Activated T-cell treated with anti-CD3 and anti-CD28 coated beads, Interleukin-2, amount 50 U/mL, for 4 hours (primary cell): ENCODE results near the gene ALDH3A2. TPM values are rescaled to one million over a fixed set of nuclear protein-coding genes. Genes with fewer than 3 reads are reported as not detected.
"Not testable (repeated sequence)": the region's sequence is repeated elsewhere in the genome, so short reads cannot be mapped to it uniquely, and the experiment has no call there.

ENCODE experiments used
- ATAC-seq, 2 donors: fragments of 200-7000 bp; cut with Tn5 transposase; one replicate each; pipeline ENCODE4 v1.10.0; 2021
- DNase-seq: peaks from one replicate; pipeline ENCODE4 v3.0.0-alpha.2; 2020
- H3K27me3 Mint-ChIP-seq: one replicate; pipeline ENCODE4 v1.8.0; 2021; ENCODE audit warnings: low read depth, mixed read lengths
- H3K36me3 Mint-ChIP-seq: one replicate; pipeline ENCODE4 v1.8.0; 2022; ENCODE audit warnings: mixed read lengths; ENCODE audit not compliant: insufficient read depth
- H3K4me1 Mint-ChIP-seq: one replicate; pipeline ENCODE4 v1.8.0; 2021; ENCODE audit warnings: low read depth, mixed read lengths
- H3K4me3 Mint-ChIP-seq: one replicate; pipeline ENCODE4 v1.8.0; 2021; ENCODE audit warnings: mild to moderate bottlenecking, moderate library complexity, mixed read lengths
- H3K9me3 Mint-ChIP-seq: one replicate; pipeline ENCODE4 v1.8.0; 2021; ENCODE audit warnings: mixed read lengths
- total RNA-seq, 3 donors: library from RNA; stranded (reverse); gene quantifications; one replicate each; pipeline ENCODE4 v1.2.1, GENCODE V29; 2021

Gene ALDH3A2
- total RNA-seq, 3 donors from 2014 or later, result 19.1 to 22.1 (median 19.5) TPM

- no peaks in the 10 kb centered on the region for H3K4me1 Mint-ChIP-seq
Observed at GRCh38 chr17:19659366-19660177, 11.0 kb downstream of the ALDH3A2 start.

DNA sequence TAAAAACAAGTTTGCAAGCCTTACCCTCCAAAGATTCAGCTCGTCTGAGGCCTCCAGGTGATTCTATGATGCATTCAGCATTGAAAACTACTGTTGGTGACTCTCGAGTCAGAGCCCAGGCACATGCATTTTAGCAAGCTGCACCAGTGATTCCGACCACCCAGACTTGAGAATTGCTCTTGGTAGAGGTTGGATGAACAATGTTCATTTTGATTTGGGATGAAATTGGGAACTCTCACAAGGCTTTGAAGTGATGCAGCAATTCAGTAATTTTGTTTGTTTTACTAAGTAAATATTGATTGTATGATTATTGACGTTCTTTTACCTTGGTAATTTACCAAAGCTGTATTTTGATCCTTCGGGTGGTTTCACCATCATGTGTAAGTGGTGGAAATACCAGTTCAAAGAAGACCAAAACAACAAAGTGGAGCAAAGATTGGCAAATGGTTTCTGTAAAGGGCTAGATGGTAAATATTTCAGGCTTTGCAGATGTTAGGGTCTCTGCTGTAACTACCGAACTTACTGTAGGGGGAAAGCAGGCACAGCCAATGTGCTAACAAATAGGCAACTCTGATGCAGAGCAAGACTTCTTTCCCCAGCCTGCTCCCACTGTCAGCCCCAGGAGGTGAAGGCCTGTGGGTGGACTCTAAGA, 11.8 kb downstream of the ALDH3A2 start:
- no peak overlapping the region for H3K4me3 Mint-ChIP-seq
- DNase-seq (no peak), ATAC-seq (no peak)
- H3K9me3 Mint-ChIP-seq, result no peaks in the 10 kb centered on the region
- H3K36me3 Mint-ChIP-seq, result peaks cover 35% of the 10 kb centered on the region
- H3K4me1 Mint-ChIP-seq, result no peaks in the 10 kb centered on the region
- no peaks in the 10 kb centered on the region for H3K27me3 Mint-ChIP-seq

More at GRCh38 chr17:19659366-19660177, 11.0 kb downstream of the ALDH3A2 start:
- ATAC-seq (no peak), DNase-seq (no peak)
- peaks cover 41% of the 10 kb centered on the region for H3K36me3 Mint-ChIP-seq
- H3K4me3 Mint-ChIP-seq, result no peak overlapping the region
- H3K27me3 Mint-ChIP-seq, result no peaks in the 10 kb centered on the region
- no peaks in the 10 kb centered on the region for H3K9me3 Mint-ChIP-seq

GRCh38 chr17:19661121-19661520, 12.6 kb downstream of the ALDH3A2 start:
- H3K27me3 Mint-ChIP-seq, result no peaks in the 10 kb centered on the region
- DNase-seq, result no peak
- no peaks in the 10 kb centered on the region for H3K4me1 Mint-ChIP-seq
- no peak overlapping the region for H3K4me3 Mint-ChIP-seq
- no peak for ATAC-seq
- peaks cover 29% of the 10 kb centered on the region for H3K36me3 Mint-ChIP-seq
- no peaks in the 10 kb centered on the region for H3K9me3 Mint-ChIP-seq

DNA sequence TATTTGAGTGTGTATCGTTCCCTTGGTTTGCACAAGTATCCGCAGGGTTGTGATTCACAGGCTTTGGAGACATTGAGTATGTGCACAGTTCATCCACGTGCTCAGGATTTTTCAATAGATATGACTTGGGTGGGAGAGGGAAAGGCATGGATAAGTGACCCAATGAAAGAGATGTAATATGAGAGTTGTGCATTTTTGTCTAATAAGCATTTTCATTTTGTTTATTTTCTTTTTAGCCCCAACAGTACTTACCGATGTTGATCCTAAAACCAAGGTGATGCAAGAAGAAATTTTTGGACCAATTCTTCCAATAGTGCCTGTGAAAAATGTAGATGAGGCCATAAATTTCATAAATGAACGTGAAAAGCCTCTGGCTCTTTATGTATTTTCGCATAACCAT, 14.5 kb downstream of the ALDH3A2 start:
- Mint-ChIP-seq H3K27me3 (no peaks in the 10 kb centered on the region), H3K9me3 (no peaks in the 10 kb centered on the region), H3K36me3 (peaks cover 17% of the 10 kb centered on the region), H3K4me1 (no peaks in the 10 kb centered on the region), H3K4me3 (no peak overlapping the region)
- ATAC-seq, result no peak
- DNase-seq, result no peak

DNA sequence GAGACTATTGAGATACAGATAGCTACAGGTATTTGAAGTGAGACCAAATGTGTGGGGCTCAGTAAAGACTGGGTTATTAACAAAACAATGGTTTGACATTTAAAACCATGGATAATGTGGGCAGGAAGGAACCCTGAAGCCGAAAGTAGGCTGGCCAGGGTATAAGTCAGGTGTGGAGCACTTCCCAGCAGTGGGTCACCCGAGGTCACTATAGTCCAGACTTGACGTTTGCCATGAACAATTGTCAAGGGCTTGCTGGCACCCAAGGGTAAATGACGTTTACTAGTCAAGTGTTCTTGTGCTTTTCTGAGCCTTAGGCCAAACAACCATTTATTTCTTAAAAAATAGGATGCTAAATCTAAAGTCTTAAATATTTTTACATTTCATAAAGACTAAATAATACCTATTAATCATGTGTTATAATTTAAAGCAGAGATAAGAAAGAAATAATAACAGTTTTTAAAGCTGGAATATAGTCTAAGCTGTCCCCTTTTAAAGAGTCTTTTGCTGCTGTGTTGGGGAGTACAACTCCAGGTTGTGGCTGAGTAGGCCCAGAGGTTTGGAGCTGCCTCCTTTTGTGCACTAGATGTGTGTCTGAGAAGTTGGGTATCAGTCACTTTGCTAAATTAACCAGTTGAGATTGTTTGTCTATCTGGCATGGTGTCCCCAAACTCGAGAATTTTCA, 15.7 kb downstream of the ALDH3A2 start:
- H3K36me3 Mint-ChIP-seq, result peaks cover 15% of the 10 kb centered on the region
- no peak for DNase-seq
- ATAC-seq, result no peak
- no peaks in the 10 kb centered on the region for H3K9me3 Mint-ChIP-seq
- no peaks in the 10 kb centered on the region for H3K4me1 Mint-ChIP-seq
- no peak overlapping the region for H3K4me3 Mint-ChIP-seq
- no peaks in the 10 kb centered on the region for H3K27me3 Mint-ChIP-seq

- Mint-ChIP-seq H3K27me3 (no peaks in the 10 kb centered on the region), H3K9me3 (no peaks in the 10 kb centered on the region), H3K36me3 (peaks cover 15% of the 10 kb centered on the region), H3K4me3 (no peak overlapping the region), H3K4me1 (no peaks in the 10 kb centered on the region)
- ATAC-seq, result no peak
- DNase-seq, result no peak
Observed at GRCh38 chr17:19664821-19665181, 16.2 kb downstream of the ALDH3A2 start.

DNA sequence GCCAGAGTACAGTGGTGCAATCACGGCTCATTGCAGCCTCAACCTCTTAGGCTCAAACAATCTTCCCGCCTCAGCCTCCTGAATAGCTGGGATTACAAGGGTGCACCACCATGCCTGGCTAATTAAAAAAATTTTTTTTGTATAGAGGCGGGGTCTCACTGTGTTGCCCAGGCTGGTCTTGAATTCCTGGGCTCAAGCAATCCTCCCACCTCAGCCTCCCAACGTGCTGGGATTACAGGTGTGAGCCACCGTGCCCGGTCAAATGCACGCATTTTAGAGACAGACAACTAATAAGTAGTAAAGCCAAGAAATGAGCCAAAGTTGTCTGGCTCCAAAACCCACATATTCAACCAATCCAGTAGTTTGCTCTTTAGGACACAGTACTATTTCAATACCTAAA, 21.1 kb downstream of the ALDH3A2 start:
- H3K36me3 Mint-ChIP-seq, result peaks cover 16% of the 10 kb centered on the region
- H3K4me3 Mint-ChIP-seq, DNase-seq: not testable (repeated sequence)

DNA sequence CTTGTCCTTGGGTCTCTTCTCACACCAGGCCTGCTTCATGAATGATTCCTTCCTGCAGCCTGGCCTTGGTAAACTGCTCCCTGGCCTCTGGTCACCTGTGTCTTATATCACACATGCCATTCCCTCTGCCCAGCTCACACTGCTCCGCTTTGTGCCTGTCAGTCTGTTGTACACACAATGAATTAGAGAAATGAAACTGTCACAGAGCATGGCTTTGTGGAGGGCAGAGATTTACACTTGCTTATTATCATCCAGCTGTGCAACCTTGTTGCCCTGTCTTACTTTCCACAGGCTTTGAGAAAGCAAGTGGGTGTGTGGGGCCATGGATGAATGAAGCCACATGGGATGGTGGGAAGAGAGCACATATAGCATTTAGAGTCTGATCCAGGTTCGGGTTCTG, 22.4 kb downstream of the ALDH3A2 start:
- Mint-ChIP-seq H3K9me3 (no peaks in the 10 kb centered on the region), H3K36me3 (peaks cover 16% of the 10 kb centered on the region), H3K4me3 (no peak overlapping the region), H3K4me1 (no peaks in the 10 kb centered on the region), H3K27me3 (no peaks in the 10 kb centered on the region)
- DNase-seq (no peak), ATAC-seq (no peak)

More for the DNA sequence above, 21.1 kb downstream of the ALDH3A2 start:
- not testable (repeated sequence) for H3K4me1 Mint-ChIP-seq, ATAC-seq, H3K9me3 Mint-ChIP-seq, H3K27me3 Mint-ChIP-seq

DNA sequence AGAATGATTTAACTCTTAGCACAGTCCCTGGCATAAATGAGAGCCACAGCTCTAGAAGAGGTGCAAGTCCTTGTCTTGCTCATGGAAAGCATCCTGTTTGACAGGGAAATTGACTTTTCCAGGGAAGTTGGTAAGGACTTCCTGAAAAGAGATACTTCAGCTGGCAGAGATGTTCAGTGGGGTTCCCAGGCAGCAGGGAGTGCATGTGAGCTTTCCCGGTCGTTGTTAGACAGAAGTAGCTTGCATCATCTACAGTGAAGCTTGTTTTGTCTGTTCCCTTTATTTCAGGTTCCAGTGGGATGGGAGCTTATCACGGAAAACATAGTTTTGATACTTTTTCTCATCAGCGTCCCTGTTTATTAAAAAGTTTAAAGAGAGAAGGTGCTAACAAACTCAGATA, 22.9 kb downstream of the ALDH3A2 start:
- H3K4me1 Mint-ChIP-seq, result no peaks in the 10 kb centered on the region
- peaks cover 16% of the 10 kb centered on the region for H3K36me3 Mint-ChIP-seq
- no peaks in the 10 kb centered on the region for H3K27me3 Mint-ChIP-seq
- H3K9me3 Mint-ChIP-seq, result no peaks in the 10 kb centered on the region
- DNase-seq (no peak), ATAC-seq (no peak)
- no peak overlapping the region for H3K4me3 Mint-ChIP-seq

GRCh38 chr17:19672009-19672750, 23.6 kb downstream of the ALDH3A2 start:
- H3K9me3 Mint-ChIP-seq, result no peaks in the 10 kb centered on the region
- ATAC-seq, result no peak
- DNase-seq, result no peak
- no peak overlapping the region for H3K4me3 Mint-ChIP-seq
- peaks cover 18% of the 10 kb centered on the region for H3K36me3 Mint-ChIP-seq
- no peaks in the 10 kb centered on the region for H3K4me1 Mint-ChIP-seq
- H3K27me3 Mint-ChIP-seq, result no peaks in the 10 kb centered on the region

DNA sequence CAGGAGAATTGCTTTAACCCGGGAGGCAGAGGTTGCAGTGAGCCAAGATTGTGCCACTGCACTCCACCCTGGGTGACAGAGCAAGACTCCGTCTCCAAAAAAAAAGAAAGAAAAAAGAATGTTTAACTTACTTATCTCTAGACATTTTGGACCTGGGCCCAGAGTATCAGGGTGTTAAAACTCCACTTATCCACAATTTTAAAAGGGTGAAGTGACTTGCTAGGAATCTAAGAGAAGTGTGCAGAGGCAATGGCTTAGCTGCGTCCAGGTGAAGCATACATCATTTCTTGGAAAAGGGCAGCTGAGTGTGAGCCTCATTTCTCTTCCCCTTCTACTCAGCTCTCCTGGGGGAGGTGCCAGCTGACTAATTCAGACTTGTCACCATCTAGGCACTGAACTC, 25.1 kb downstream of the ALDH3A2 start:
- ATAC-seq (no peak), DNase-seq (no peak)
- peaks cover 21% of the 10 kb centered on the region for H3K36me3 Mint-ChIP-seq
- H3K9me3 Mint-ChIP-seq, result no peaks in the 10 kb centered on the region
- H3K27me3 Mint-ChIP-seq, result no peaks in the 10 kb centered on the region
- H3K4me1 Mint-ChIP-seq, result no peaks in the 10 kb centered on the region
- H3K4me3 Mint-ChIP-seq, result no peak overlapping the region

GRCh38 chr17:19676896-19677295, 28.3 kb downstream of the ALDH3A2 start:
- no peaks in the 10 kb centered on the region for H3K27me3 Mint-ChIP-seq
- no peak overlapping the region for H3K4me3 Mint-ChIP-seq
- H3K36me3 Mint-ChIP-seq, result peaks cover 14% of the 10 kb centered on the region
- no peaks in the 10 kb centered on the region for H3K4me1 Mint-ChIP-seq
- ATAC-seq (no peak), DNase-seq (no peak)
- H3K9me3 Mint-ChIP-seq, result no peaks in the 10 kb centered on the region

DNA sequence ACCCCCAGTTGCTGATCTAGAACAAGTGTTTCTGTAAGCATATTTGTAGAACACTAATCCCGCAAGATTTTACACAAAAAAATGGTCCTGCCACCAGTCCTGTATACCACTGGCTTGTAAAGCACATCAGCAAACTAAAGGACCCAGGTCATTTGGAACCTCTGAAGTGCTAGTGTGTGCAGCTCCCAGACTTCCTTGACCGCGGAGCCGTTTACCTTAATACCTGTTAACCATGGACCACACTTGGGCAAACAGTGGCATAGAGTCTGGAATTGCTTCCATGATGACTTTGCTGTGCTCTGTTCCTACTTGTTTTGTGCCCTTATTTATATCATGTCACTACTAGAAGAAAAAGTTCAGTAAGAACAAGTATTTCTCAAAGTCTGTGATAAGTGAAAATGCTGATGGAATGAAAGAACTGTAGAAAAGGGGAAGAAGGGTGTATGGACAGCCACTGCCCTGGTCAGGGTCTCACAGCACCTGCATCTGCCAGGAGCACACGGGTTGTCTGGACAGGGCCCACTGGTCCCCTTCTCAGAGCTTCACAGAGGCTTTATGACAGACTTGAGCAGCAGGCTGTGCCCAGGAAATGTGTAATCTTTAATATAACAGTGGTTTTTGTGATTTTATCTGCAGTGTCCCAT, 29.3 kb downstream of the ALDH3A2 start:
- no peaks in the 10 kb centered on the region for H3K9me3 Mint-ChIP-seq
- H3K4me1 Mint-ChIP-seq, result no peaks in the 10 kb centered on the region

More for the DNA sequence above, 29.3 kb downstream of the ALDH3A2 start:
- Mint-ChIP-seq H3K4me3 (no peak overlapping the region), H3K36me3 (peaks cover 8% of the 10 kb centered on the region), H3K27me3 (no peaks in the 10 kb centered on the region)
- no peak for ATAC-seq
- DNase-seq, result no peak
